ENCODE results near the gene PRR29. TPM values are rescaled to one million over a fixed set of nuclear protein-coding genes. Genes with fewer than 3 reads are reported as not detected.
"Not testable (repeated sequence)": the region's sequence is repeated elsewhere in the genome, so short reads cannot be mapped to it uniquely, and the experiment has no call there.

The PRR29 gene
- total RNA-seq, 1 donor from 2014 or later: not detected

- no peak for ATAC-seq
These were observed 656 bp upstream of the PRR29 start for GRCh38 chr17:63997341-63998048.

- ATAC-seq: no peak
These were observed 849 bp downstream of the PRR29 start for GRCh38 chr17:63998721-63999679.

GRCh38 chr17:63999680-64000531 is 1.8 kb downstream of the PRR29 start:
- ATAC-seq: no peak

- ATAC-seq: no peak
These were observed 3.0 kb downstream of the PRR29 start for GRCh38 chr17:64001091-64001579.

GRCh38 chr17:64001763-64002529 is 3.8 kb downstream of the PRR29 start:
- ATAC-seq: peak; percentile 54

- ATAC-seq: no peak
These were observed 4.7 kb downstream of the PRR29 start for GRCh38 chr17:64002658-64003525.

GRCh38 chr17:64003526-64004121 is 5.5 kb downstream of the PRR29 start:
- no peak for ATAC-seq

- no peak for ATAC-seq
These were observed 6.1 kb downstream of the PRR29 start for GRCh38 chr17:64004218-64004770.

- ATAC-seq: no peak
These were observed 7.0 kb downstream of the PRR29 start for GRCh38 chr17:64004903-64005733.

- peak; percentile 49 for ATAC-seq
These were observed 7.6 kb downstream of the PRR29 start for GRCh38 chr17:64005734-64006167.

- peak; percentile 44 for ATAC-seq
These were observed 8.4 kb downstream of the PRR29 start for GRCh38 chr17:64006361-64007088.

- ATAC-seq: not testable (repeated sequence)
These were observed 9.1 kb downstream of the PRR29 start for GRCh38 chr17:64007089-64007837.

GRCh38 chr17:64007838-64008282 is 9.7 kb downstream of the PRR29 start:
- ATAC-seq: peak; percentile 19

GRCh38 chr17:64008346-64008745 is 10.2 kb downstream of the PRR29 start:
- ATAC-seq: no peak

- ATAC-seq: no peak
These were observed 10.7 kb downstream of the PRR29 start for GRCh38 chr17:64008830-64009229.

- peak; percentile 47 for ATAC-seq
These were observed 11.6 kb downstream of the PRR29 start for GRCh38 chr17:64009571-64010402.

Measured in esophagus mucosa (tissue), 1 donor.